Activated naive CD8-positive, alpha-beta T cell treated with anti-CD3 and anti-CD28 coated beads, Interleukin-2, amount 50 U/mL, for 24 hours (primary cell): ENCODE measurements around the gene GPBP1L1.

Experiments used
- ATAC-seq: fragments of 150-1000 bp; cut with Tn5 transposase; one replicate; pipeline ENCODE4 v1.10.0; 2021
- DNase-seq: peaks from one replicate; pipeline ENCODE4 v3.0.0; 2021
- H3K27ac Mint-ChIP-seq: one replicate; pipeline ENCODE4 v1.8.0; 2021; ENCODE audit warnings: mild to moderate bottlenecking, mixed read lengths
- H3K27me3 Mint-ChIP-seq: one replicate; pipeline ENCODE4 v1.8.0; 2021; ENCODE audit warnings: mixed read lengths
- H3K36me3 Mint-ChIP-seq: one replicate; pipeline ENCODE4 v1.8.0; 2021; ENCODE audit warnings: low read depth, mixed read lengths
- H3K4me1 Mint-ChIP-seq: one replicate; pipeline ENCODE4 v1.8.0; 2021; ENCODE audit warnings: mixed read lengths
- H3K4me3 Mint-ChIP-seq: one replicate; pipeline ENCODE4 v1.8.0; 2021; ENCODE audit warnings: mild to moderate bottlenecking, moderate library complexity, mixed read lengths
- H3K9me3 Mint-ChIP-seq: one replicate; pipeline ENCODE4 v1.8.0; 2021; ENCODE audit warnings: mixed read lengths

Gene GPBP1L1

DNA sequence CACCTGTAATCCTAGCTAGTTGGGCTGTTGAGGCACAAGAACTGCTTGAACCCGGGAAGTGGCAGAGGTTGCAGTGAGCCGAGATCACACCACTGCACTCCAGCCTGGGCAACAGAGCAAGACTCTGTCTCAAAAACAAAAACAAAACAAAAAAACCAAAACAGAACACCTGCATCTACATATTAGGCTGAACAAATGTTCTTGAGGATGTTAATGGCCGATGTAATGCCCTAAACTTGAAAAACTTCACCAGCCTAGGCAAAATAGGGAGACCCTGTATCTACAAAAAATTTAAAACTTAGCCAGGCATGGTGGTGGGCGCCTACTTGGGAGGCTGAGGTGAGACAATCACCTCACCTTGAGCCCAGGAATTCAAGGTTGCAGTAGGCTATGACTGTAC lies 17.8 kb downstream of the GPBP1L1 start:
- Mint-ChIP-seq H3K4me3 (no peak overlapping the region), H3K27me3 (no peaks in the 10 kb centered on the region), H3K27ac (no peak overlapping the region), H3K4me1 (peaks cover 34% of the 10 kb centered on the region), H3K36me3 (peaks cover 4% of the 10 kb centered on the region), H3K9me3 (no peaks in the 10 kb centered on the region)
- ATAC-seq (no peak), DNase-seq (no peak)

DNA sequence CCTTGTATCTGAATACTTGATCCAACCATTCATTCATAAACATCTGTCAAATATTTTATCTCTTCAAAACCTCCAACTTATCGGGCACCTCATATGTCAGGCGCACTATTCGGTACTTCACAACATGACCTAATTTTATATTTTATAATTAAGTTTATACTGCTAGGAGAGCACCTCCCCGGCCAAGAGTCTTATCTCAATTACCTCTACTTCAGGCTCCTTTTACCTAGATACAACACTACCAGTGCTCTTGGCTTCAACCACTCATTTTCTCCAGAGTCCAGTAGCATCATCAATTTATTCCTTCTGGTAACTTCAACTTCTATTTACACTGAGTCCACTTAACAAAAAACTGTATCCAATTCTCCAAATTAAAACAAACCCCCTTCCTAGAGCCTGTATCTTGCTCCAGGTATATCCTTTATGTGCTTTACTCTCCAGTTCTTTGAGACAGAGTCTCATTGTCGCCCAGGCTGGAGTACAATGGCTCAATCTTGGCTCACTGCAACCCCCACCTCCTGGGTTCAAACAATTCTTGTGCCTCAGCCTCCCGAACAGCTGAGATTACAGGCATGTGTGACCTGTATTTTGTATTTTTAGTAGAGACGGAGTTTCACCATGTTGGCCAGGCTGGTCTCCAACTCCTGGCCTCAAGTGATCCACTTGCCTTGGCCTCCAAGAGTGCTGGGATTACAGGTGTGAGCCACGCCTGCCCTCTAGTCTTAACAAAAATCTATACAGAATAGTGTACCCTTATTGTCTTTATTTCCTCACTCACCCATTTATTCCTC lies 18.8 kb downstream of the GPBP1L1 start:
- no peak overlapping the region for H3K27ac Mint-ChIP-seq

DNA sequence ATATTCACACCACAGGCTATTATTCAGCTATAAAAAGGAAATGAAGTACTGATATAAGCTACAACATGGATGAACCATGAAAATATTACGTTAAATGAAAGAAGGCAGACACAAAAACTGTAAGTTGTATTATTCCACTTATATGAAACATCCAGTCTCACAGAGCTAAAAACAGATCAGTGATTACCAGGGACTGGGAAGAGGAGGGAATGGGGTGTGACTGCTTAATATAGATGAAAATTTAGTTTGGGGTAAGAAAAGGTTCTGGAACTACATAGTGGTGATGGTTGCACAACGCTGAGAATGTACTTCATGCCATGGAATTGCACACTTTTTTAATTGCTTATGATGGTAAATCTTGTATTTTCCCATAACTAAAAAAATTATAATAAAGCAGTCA lies 19.5 kb downstream of the GPBP1L1 start:
- Mint-ChIP-seq H3K4me3 (no peak overlapping the region), H3K36me3 (peaks cover 6% of the 10 kb centered on the region), H3K4me1 (peaks cover 30% of the 10 kb centered on the region), H3K27ac (no peak overlapping the region), H3K27me3 (no peaks in the 10 kb centered on the region), H3K9me3 (no peaks in the 10 kb centered on the region)
- no peak for DNase-seq
- no peak for ATAC-seq

More for the DNA sequence above, 18.8 kb downstream of the GPBP1L1 start:
- no peak for ATAC-seq
- Mint-ChIP-seq H3K27me3 (no peaks in the 10 kb centered on the region), H3K36me3 (peaks cover 6% of the 10 kb centered on the region), H3K4me3 (no peak overlapping the region), H3K4me1 (peaks cover 32% of the 10 kb centered on the region), H3K9me3 (no peaks in the 10 kb centered on the region)
- no peak for DNase-seq

DNA sequence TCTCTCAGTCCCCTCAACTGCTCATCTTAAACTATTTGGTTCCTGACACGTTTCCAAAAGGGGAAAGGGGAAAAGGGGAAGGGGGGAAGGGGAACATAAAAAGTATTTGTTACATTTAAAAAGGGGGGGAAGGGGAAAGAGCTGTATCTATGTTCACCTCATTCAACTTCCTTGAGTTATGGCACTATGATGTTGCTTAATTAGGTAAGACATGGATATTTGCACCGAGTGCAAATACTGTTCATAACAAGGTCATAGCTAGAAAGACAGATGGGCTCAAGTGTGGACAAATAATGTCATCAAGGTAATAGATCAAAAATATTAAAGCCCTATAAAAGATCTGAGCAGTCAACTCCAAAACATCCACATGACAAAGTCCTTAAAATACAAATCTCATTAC lies 26.0 kb downstream of the GPBP1L1 start:
- Mint-ChIP-seq H3K4me3 (no peak overlapping the region), H3K27me3 (no peaks in the 10 kb centered on the region), H3K9me3 (no peaks in the 10 kb centered on the region), H3K4me1 (peaks cover 9% of the 10 kb centered on the region), H3K36me3 (peaks cover 48% of the 10 kb centered on the region), H3K27ac (no peak overlapping the region)
- DNase-seq: no peak
- ATAC-seq: no peak

DNA sequence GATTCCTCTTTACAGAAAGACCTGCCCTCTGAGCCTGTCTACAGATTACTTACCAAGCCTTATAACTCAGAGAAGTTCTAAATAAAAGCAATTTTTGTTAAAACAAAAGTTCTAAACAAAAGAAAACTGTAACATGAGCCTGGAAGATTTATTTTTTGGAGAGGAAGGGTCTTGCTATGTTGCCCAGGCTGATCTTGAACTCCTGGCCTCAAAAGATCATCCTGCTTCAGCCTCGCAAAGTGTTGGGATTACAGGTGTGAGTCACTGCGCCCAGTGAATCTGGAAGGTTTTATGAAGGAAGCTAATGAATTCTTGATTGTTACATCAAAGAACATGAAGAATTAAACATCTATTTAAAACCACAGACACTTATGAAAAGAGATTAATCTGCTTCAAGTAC lies 27.1 kb downstream of the GPBP1L1 start:
- no peak for DNase-seq
- H3K36me3 Mint-ChIP-seq: peaks cover 57% of the 10 kb centered on the region
- no peak overlapping the region for H3K27ac Mint-ChIP-seq
- H3K4me3 Mint-ChIP-seq: no peak overlapping the region
- H3K4me1 Mint-ChIP-seq: peaks cover 8% of the 10 kb centered on the region
- ATAC-seq: no peak
- H3K27me3 Mint-ChIP-seq: no peaks in the 10 kb centered on the region
- no peaks in the 10 kb centered on the region for H3K9me3 Mint-ChIP-seq

DNA sequence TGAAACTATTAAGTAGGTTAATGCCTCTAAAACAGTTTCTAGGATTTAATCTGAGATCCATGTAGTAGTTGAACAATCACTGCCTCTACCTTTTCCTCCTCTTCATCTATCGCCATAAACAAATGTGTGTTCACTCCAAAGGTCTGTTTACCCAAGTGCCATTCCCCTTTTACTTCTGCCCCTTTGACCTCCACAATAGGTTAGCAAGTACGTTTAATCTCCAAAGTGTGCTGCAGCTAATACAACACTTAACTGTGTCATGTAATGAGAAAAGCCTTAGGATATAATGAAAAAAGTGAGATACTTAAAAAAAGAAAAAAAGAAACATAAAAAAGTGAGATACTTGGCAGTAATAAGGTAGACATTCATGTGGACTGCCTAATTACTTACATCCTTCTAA lies 28.2 kb downstream of the GPBP1L1 start:
- ATAC-seq (no peak), DNase-seq (no peak)
- Mint-ChIP-seq H3K27ac (no peak overlapping the region), H3K36me3 (peaks cover 56% of the 10 kb centered on the region), H3K9me3 (no peaks in the 10 kb centered on the region), H3K4me1 (peaks cover 5% of the 10 kb centered on the region), H3K27me3 (no peaks in the 10 kb centered on the region), H3K4me3 (no peak overlapping the region)

DNA sequence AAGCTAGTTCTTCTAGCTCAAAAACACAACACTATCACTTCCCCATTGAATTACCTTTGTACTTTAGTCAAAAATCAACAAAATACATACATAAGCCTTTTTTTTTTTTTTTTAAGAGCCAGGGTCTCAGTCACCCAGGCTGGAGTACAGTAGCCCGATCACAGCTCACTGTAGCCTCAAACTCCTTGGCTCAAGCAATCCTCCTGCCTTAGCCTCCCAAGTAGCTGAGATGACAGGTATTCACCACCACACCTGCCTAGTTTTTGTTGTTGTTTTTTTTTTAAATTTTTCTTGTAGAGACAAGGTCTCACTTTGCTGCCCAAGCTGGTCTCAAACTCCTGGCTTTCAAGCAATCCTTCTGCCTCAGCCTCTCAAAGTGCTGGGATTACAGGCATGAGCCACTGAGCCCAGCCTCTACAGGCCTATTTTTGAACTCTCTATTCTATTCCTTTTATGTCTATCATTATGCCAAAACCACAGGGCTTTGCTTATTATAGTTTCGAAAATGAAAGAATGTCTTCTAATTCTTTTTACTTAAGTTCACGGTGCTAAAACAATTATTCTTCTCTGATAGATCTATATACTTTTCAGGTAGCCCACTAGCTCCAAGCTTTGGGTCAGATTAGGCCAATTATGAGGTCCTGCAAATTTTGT lies 29.6 kb downstream of the GPBP1L1 start:
- no peak overlapping the region for H3K4me3 Mint-ChIP-seq
- no peaks in the 10 kb centered on the region for H3K27me3 Mint-ChIP-seq
- DNase-seq (no peak), ATAC-seq (no peak)
- H3K9me3 Mint-ChIP-seq: no peaks in the 10 kb centered on the region
- no peak overlapping the region for H3K27ac Mint-ChIP-seq
- H3K36me3 Mint-ChIP-seq: peaks cover 60% of the 10 kb centered on the region
- peaks cover 2% of the 10 kb centered on the region for H3K4me1 Mint-ChIP-seq

DNA sequence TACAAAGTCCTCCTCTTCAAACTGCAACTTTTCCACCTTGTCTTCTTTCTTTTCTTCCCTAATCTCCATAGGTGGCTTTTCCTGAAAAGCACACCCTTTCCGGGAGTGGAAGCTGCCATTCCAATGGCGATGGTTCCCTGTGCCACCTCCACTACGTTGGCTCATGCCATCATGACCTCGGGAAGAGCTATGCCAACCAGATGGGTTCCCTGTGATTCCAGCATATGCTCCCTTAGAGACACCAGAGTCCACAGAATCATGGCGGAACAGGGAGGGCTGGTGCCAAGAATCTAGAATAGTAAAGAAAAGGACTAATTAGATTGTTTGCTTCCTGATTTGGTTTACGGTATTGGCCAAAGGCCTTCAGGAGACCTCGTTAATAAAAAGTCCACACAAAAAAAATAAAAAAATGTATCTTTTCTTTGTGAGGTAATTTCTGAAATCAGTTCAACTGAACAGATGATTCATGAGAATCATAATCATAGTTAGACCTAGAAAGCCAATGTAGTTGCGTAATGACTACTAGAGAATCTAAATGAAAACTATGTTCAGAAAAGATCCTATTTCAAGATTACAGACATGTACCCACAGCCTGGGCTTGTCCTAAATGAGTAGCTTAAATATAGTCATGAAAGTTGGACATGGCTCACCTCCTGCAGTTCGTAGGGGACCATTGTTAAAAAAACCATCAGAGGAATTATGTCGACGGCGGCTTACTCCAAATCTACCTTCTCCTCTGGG lies 31.6 kb downstream of the GPBP1L1 start:
- no peak overlapping the region for H3K27ac Mint-ChIP-seq
- ATAC-seq (peak; percentile 49), DNase-seq (no peak)

DNA sequence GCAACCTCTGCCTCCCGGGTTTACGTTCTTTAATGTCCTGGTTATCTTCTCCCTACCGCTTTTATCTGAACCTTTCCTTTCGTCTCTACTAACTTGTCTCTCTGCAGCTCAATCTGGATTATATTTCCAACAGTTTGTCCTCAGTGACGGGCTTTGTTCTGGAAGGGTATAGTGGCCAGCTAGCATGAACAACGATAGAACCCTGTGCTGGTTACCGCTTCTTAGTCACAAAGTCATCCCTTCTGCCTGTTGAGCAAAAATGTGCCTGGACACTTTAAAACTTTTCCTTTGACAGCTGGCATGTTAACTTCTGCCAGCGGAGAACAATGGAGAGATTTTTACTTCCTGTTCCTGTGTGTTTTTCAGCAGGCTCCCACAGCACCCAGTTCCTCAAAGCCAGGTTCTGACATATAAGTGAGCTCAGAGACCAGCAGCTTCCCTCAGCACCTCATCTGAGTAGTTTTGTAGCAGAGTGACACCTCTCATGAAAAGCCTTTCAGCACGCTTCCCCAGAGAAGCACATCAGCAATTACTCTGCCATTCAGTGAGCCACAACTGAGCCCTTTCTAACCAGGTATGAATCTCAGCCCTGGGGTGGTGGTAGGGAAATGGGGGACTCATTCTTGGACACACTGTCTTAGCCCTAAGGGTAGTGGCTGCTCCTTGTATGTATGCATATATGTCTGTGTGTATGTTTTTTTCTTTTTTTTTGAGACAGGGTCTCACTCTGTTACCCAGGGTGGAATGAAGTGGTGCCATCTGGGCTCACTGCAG lies 38.9 kb downstream of the GPBP1L1 start:
- Mint-ChIP-seq H3K27ac (peak overlapping the region; percentile 55), H3K9me3 (no peaks in the 10 kb centered on the region), H3K27me3 (no peaks in the 10 kb centered on the region), H3K36me3 (peaks cover 28% of the 10 kb centered on the region), H3K4me3 (no peak overlapping the region), H3K4me1 (peaks cover 2% of the 10 kb centered on the region)
- ATAC-seq: no peak
- DNase-seq: no peak

More for the DNA sequence above, 31.6 kb downstream of the GPBP1L1 start:
- no peaks in the 10 kb centered on the region for H3K9me3 Mint-ChIP-seq
- no peak overlapping the region for H3K4me3 Mint-ChIP-seq
- H3K4me1 Mint-ChIP-seq: peaks cover 2% of the 10 kb centered on the region
- H3K36me3 Mint-ChIP-seq: peaks cover 61% of the 10 kb centered on the region
- H3K27me3 Mint-ChIP-seq: no peaks in the 10 kb centered on the region

DNA sequence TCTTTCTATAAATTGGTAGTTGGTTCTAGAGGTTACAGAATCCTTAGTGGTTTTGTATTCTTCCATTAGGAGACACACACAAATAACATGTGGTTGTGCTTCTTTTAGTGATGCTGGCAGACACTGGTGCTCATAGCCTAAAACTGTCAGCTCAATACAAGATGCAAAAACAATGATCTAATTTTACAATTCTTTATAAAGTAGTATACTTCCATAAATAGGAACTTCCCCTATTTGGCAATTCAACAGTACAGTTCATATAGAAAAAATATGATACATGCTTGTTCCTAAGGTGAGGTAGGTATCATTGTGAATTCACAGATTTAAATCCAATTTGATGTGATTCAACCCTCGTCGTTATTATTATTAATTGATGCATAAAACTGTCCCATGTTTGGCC lies 41.7 kb downstream of the GPBP1L1 start:
- no peak for ATAC-seq
- H3K27ac Mint-ChIP-seq: no peak overlapping the region
- no peaks in the 10 kb centered on the region for H3K27me3 Mint-ChIP-seq
- peaks cover 33% of the 10 kb centered on the region for H3K36me3 Mint-ChIP-seq
- DNase-seq: no peak
- H3K9me3 Mint-ChIP-seq: no peaks in the 10 kb centered on the region
- H3K4me3 Mint-ChIP-seq: no peak overlapping the region
- H3K4me1 Mint-ChIP-seq: peaks cover 2% of the 10 kb centered on the region

DNA sequence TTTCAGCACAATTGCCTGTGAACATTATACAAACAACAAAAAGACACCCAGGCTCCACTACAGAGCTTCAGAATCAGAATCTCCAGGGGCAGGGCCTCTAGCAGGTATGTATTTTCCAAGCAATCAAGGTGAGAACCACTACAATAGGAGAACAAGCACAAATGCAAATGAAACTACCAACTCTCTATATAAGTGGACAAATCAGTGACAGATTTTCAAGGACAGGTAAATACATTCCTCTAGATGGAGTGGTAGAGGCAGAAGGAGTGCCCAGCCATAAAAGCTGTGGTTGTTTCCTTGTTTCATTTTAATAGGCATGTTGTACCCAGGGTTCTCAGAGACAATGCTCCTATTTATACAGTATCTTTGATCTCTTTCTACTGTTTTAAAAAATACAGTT lies 42.4 kb downstream of the GPBP1L1 start:
- Mint-ChIP-seq H3K4me3 (no peak overlapping the region), H3K27ac (peak overlapping the region; percentile 4), H3K9me3 (no peaks in the 10 kb centered on the region), H3K27me3 (no peaks in the 10 kb centered on the region), H3K36me3 (peaks cover 27% of the 10 kb centered on the region), H3K4me1 (peaks cover 2% of the 10 kb centered on the region)
- ATAC-seq (no peak), DNase-seq (no peak)

DNA sequence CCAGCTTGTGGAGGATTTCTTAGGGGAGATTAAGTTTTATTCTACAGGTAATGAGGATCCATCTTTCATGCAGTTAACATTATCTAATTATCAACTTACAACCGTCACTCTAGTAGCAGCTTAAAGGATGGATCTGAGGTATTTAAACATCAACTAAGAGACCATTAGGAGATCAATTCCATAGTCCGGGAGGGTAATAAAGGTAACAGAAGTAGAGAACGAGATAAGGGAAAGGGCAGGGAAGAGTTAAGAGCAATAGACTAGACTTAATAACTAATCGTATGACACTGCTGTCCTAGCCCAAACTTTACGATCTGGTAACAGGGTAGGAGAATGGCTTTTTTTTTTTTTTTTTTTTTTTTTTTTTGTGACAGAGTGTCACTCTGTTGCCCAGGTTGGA lies 43.0 kb downstream of the GPBP1L1 start:
- H3K4me3 Mint-ChIP-seq: no peak overlapping the region
- DNase-seq: no peak

DNA sequence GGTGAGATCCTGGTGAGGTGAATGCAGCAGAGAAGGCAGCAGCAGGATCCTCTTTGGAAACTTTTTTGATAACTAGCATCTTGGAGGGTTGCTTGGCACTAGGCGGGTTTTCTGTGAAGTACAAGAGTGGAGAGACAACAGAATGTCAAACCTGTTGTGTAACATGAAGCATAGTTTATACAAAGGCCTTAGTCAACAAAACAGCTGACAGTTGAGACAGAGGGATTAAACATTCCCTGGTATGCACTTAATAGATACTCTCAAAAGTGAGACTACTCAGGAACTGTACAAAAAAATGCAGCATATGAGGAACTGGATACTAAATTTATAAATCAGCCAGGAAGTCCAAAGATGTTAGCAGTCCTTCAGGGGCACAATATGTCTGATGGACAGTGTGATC lies 46.0 kb downstream of the GPBP1L1 start:
- Mint-ChIP-seq H3K27ac (no peak overlapping the region), H3K9me3 (no peaks in the 10 kb centered on the region), H3K27me3 (no peaks in the 10 kb centered on the region), H3K4me3 (no peak overlapping the region), H3K4me1 (peaks cover 2% of the 10 kb centered on the region), H3K36me3 (peaks cover 23% of the 10 kb centered on the region)
- DNase-seq (no peak), ATAC-seq (no peak)

More for the DNA sequence above, 43.0 kb downstream of the GPBP1L1 start:
- H3K4me1 Mint-ChIP-seq: peaks cover 2% of the 10 kb centered on the region
- peaks cover 26% of the 10 kb centered on the region for H3K36me3 Mint-ChIP-seq
- H3K9me3 Mint-ChIP-seq: no peaks in the 10 kb centered on the region
- ATAC-seq: no peak
- no peaks in the 10 kb centered on the region for H3K27me3 Mint-ChIP-seq
- H3K27ac Mint-ChIP-seq: no peak overlapping the region

DNA sequence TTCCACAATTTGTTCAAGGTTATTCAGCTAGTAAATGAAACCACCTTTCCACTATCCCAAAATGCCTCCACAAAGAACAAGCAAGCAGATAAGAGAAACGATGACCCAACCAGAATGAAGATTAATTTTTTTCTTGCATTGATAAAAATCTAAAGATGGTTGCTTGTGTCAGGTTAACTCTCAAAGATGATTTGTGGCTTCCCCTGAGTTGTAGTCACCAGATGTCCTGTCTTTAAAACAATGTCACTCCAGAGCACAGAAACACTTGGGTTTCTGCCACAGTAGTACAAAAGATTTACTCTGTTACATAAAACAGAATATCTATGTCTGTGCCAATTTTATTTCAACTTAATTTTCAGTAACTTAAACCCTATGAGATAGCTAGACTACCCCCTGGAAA lies 51.1 kb downstream of the GPBP1L1 start:
- H3K4me3 Mint-ChIP-seq: no peak overlapping the region
- no peaks in the 10 kb centered on the region for H3K27me3 Mint-ChIP-seq
- ATAC-seq (no peak), DNase-seq (no peak)
- peaks cover 24% of the 10 kb centered on the region for H3K36me3 Mint-ChIP-seq
- H3K27ac Mint-ChIP-seq: no peak overlapping the region
- H3K9me3 Mint-ChIP-seq: no peaks in the 10 kb centered on the region
- H3K4me1 Mint-ChIP-seq: no peaks in the 10 kb centered on the region
